ENCODE data around the gene ARHGEF33. TPM values are rescaled to one million over a fixed set of nuclear protein-coding genes. Genes with fewer than 3 reads are reported as not detected.
A peak's percentile ranks its signal among the peaks of the same experiment; 100 is the strongest.

Gene ARHGEF33
- total and polyA plus RNA-seq, 2 of the 8 experiments (the other 6 are each of a cell fraction or from before 2014, with no cell fraction given), result 0.09 to 0.95 TPM

DNA sequence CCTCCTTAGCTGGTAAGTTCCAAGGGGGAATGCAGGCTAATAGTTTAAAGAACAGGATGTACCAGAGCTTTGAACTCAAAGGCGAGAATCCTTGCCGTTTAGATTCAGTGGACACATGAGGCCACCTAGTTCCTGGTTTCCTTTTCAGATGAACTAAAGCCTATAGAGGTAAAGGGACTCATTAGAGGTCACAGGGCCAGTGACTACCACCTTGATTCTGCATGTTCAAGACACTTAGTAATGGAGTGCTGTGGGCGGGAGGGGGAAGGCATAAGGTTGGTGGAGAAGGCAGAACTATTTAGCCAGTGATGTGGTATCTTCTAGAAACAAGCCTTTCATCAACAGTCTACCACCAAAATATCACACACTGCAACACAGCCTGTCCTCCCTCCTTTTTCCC lies 47.9 kb downstream of the ARHGEF33 start:
- H3K27me3 ChIP-seq (replicated peaks in 1 of 4; ENCODE audit: control insufficient read depth in 3 of 4, extremely low read depth in 1 of 4, insufficient read depth in 3 of 4, low read length in 3 of 4), result no peaks in the 10 kb centered on the region
- CTCF ChIA-PET (ENCODE audit: partially characterized antibody), result interaction anchor here (1.0 to 1.6 kb wide), 2 partner anchors 9 to 10 kb away, joined by 3 to 5 read pairs; no protein-coding TSS in a partner anchor
- peak overlapping the region; percentile 66 for H2AFZ ChIP-seq (ENCODE audit: low read length)
- H3K9ac ChIP-seq (replicated peaks in 1 of 4; ENCODE audit: extremely low read depth in 1 of 4, low read depth in 3 of 4, low read length in 3 of 4), result no peak overlapping the region
- H3K4ac ChIP-seq (replicated peaks; ENCODE audit: insufficient read length, low read depth, low read length), result no peak overlapping the region
- no peak overlapping the region for H2BK12ac ChIP-seq (ENCODE audit: low read depth, low read length)
- H2BK5ac ChIP-seq (ENCODE audit: low read depth, low read length), result no peak overlapping the region
- TF ChIP-seq RXRA (IDR thresholded peaks at IDR 0.05; ENCODE audit: insufficient read depth, low read depth, low read length) (no peak), RBBP5 (IDR thresholded peaks at IDR 0.05; ENCODE audit: borderline replicate concordance, low read depth, low read length) (no peak), JUN (IDR thresholded peaks at IDR 0.05; ENCODE audit: low read depth, low read length) (no peak), BACH1 (IDR thresholded peaks at IDR 0.05; ENCODE audit: low read length) (no peak), KDM4A (IDR thresholded peaks at IDR 0.05; ENCODE audit: low read depth, low read length, severe bottlenecking) (no peak), CREB1 (IDR thresholded peaks at IDR 0.05) (no peak), SP2 (IDR thresholded peaks at IDR 0.05; ENCODE audit: low read length) (no peak), NRF1 (IDR thresholded peaks at IDR 0.05; ENCODE audit: low read depth, low read length) (no peak), YY1 (IDR thresholded peaks at IDR 0.05; ENCODE audit: low read depth, low read length) (no peak), MAFK (IDR thresholded peaks at IDR 0.05; ENCODE audit: low read depth, low read length) (no peak), CEBPB (IDR thresholded peaks at IDR 0.05; ENCODE audit: low read depth, low read length) (no peak)
- H3K27ac ChIP-seq (ENCODE audit: low read depth, low read length), result no peak overlapping the region
- no peak overlapping the region for H3K14ac ChIP-seq (ENCODE audit: insufficient read length)
- H2BK15ac ChIP-seq (ENCODE audit: low read length), result no peak overlapping the region
- no peak for FAIRE-seq
- 95% methylated on average over 3 of the region's 3 CpGs; no CpG with 5 or more reads in 1 of the 2 experiments for WGBS, 2 experiments (ENCODE audit: extremely low coverage in 1 of 2, insufficient coverage in 1 of 2, insufficient read length in 1 of 2, insufficient replicate concordance in 2 of 2, low coverage in 1 of 2, low lambda C conversion rate in 2 of 2, missing lambda C conversion rate in 1 of 2)
- H3K9me3 ChIP-seq (ENCODE audit: insufficient read depth in 2 of 2, low read depth in 1 of 2, low read length in 1 of 2), result no peaks in the 10 kb centered on the region
- no peak overlapping the region for H4K5ac ChIP-seq (ENCODE audit: insufficient read length, low read depth, low read length)
- POLR2A ChIA-PET (ENCODE audit: partially characterized antibody), result no interaction called here
- H3K56ac ChIP-seq (replicated peaks; ENCODE audit: insufficient read length, low read depth, low read length), result no peak overlapping the region
- no peaks in the 10 kb centered on the region for H3K36me3 ChIP-seq (ENCODE audit: control insufficient read depth in 2 of 4, insufficient read depth in 4 of 4, low read length in 3 of 4)
- no peak overlapping the region for H2BK20ac ChIP-seq (ENCODE audit: low read length)
- H3K18ac ChIP-seq (ENCODE audit: extremely low read depth, low read length), result no peak overlapping the region
- H3K4me2 ChIP-seq (ENCODE audit: insufficient read depth in 1 of 2, low read depth in 2 of 2, low read length in 2 of 2), result no peak overlapping the region
- no peak overlapping the region for H3K23ac ChIP-seq (ENCODE audit: insufficient read length)
- H3K4me3 ChIP-seq (ENCODE audit: extremely low read depth in 1 of 4, insufficient read depth in 2 of 4, low read depth in 3 of 4, low read length in 4 of 4), result no peak overlapping the region
- H3K79me1 ChIP-seq (ENCODE audit: low read depth, low read length), result no peaks in the 10 kb centered on the region
- H4K20me1 ChIP-seq (replicated peaks in 1 of 2; ENCODE audit: control insufficient read depth in 1 of 2, insufficient read depth in 2 of 2, low read length in 2 of 2), result no peaks in the 10 kb centered on the region
- H2AK5ac ChIP-seq (ENCODE audit: low read depth, low read length), result no peak overlapping the region
- H3K4me1 ChIP-seq (replicated peaks in 1 of 4; ENCODE audit: control insufficient read depth in 3 of 4, insufficient read depth in 4 of 4, low read length in 3 of 4), result no peaks in the 10 kb centered on the region
- DNase-seq (ENCODE audit: low read depth in 1 of 2, low spot score in 2 of 2), result no peak
- H4K91ac ChIP-seq (replicated peaks; ENCODE audit: insufficient read length, low read length), result no peak overlapping the region
- H3K79me2 ChIP-seq (ENCODE audit: control insufficient read depth in 1 of 2, insufficient read depth in 2 of 2, low read length in 2 of 2), result no peaks in the 10 kb centered on the region
- no peaks in the 10 kb centered on the region; the same call in 1 of the 2 replicates for H3K23me2 ChIP-seq (ENCODE audit: low read depth, low read length)
- no peak overlapping the region for H2BK120ac ChIP-seq (replicated peaks; ENCODE audit: low read depth, low read length)
- no peak overlapping the region for H4K8ac ChIP-seq (ENCODE audit: extremely low read depth, insufficient read depth, low read length)
